ENCODE data around the gene SLC25A47. TPM values are rescaled to one million over a fixed set of nuclear protein-coding genes. Genes with fewer than 3 reads are reported as not detected.

The SLC25A47 gene
- total and polyA plus RNA-seq, 4 donors: 23.7 to 469 (median 291) TPM

- Histone ChIP-seq H3K9me3 (ENCODE audit: control insufficient read depth in 4 of 4, low read length in 3 of 4) (no peaks in the 10 kb centered on the region), H3K4me3 (ENCODE audit: low read depth in 1 of 3, low read length in 3 of 3) (no peak overlapping the region), H3K4me1 (ENCODE audit: control insufficient read depth in 4 of 4, insufficient read depth in 4 of 4, low read length in 3 of 4) (peaks cover 0 to 2% (median 0%) of the 10 kb centered on the region in 4 donors), H3K27me3 (ENCODE audit: control insufficient read depth in 4 of 4, insufficient read depth in 4 of 4, low read length in 3 of 4) (no peaks in the 10 kb centered on the region), H3K36me3 (ENCODE audit: control insufficient read depth in 4 of 4, insufficient read depth in 3 of 4, low read depth in 1 of 4, low read length in 3 of 4) (peaks cover 0 to 2% (median 0%) of the 10 kb centered on the region in 4 donors), H3K9ac (ENCODE audit: low read depth in 1 of 2, low read length in 2 of 2) (no peak overlapping the region), H3K27ac (ENCODE audit: low read depth in 1 of 2, low read length in 2 of 2) (no peak overlapping the region)
- DNase-seq (ENCODE audit: low spot score): no peak
- TF ChIP-seq ZBTB33 (IDR thresholded peaks at IDR 0.05) (no peak), EGR1 (IDR thresholded peaks at IDR 0.05; ENCODE audit: low read depth in 2 of 2) (no peak), MAX (IDR thresholded peaks at IDR 0.05) (no peak), JUND (IDR thresholded peaks at IDR 0.05) (no peak), REST (IDR thresholded peaks at IDR 0.05) (no peak), GABPA (IDR thresholded peaks at IDR 0.05 in 1 of 2, conservative IDR thresholded peaks at IDR 0.05 in 1 of 2) (no peak), FOXA1 (IDR thresholded peaks at IDR 0.05) (no peak), RXRA (IDR thresholded peaks at IDR 0.05) (no peak), FOXA2 (IDR thresholded peaks at IDR 0.05) (no peak), HNF4A (conservative IDR thresholded peaks at IDR 0.05) (no peak), ATF3 (IDR thresholded peaks at IDR 0.05) (no peak), SP1 (IDR thresholded peaks at IDR 0.05) (no peak), TAF1 (conservative IDR thresholded peaks at IDR 0.05) (no peak), YY1 (IDR thresholded peaks at IDR 0.05) (no peak), RAD21 (IDR thresholded peaks at IDR 0.05) (no peak), CTCF (IDR thresholded peaks at IDR 0.05; ENCODE audit: low read depth, low read length, missing input control) (no peak)
- WGBS: 98% methylated on average over 61 of the region's 61 CpGs
These were observed 30.8 kb upstream of the SLC25A47 start for GRCh38 chr14:100292301-100292775.
